ENCODE measurements around the gene PLCL2.

The PLCL2 gene

DNA sequence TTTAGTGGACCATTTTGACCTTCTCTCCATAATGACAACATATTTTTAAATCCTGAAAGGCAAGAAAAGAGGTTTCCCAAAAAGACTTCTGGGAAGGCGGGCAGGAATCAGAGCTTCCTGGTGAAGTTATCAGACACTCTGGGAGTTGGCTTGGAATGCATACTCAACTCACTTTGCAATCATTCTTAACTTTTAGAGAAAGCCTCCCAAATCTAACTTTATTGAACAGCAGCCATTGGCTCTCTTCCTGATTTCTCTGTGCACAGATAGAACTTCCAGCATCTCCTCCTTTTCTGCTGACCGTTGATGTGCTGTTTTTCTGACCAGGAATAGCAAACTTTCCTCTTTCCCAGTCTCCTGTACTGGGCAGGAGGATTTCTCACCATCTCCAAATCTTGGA lies 44.6 kb downstream of the PLCL2 start:
- Histone ChIP-seq H3K36me3 (replicated peaks) (no peaks in the 10 kb centered on the region), H3K27me3 (replicated peaks) (no peaks in the 10 kb centered on the region), H3K4me3 (ENCODE audit: low read depth, low read length) (no peak overlapping the region), H3K27ac (no peak overlapping the region)
- DNase-seq: no peak
- in situ Hi-C loops (cut with HindIII; ENCODE audit: low pct_ligation_motif_present, low sequenced_read_pairs): no loop called here
- no peak for TF ChIP-seq CTCF (IDR thresholded peaks at IDR 0.05; ENCODE audit: low read depth, low read length, missing control alignments)

DNA sequence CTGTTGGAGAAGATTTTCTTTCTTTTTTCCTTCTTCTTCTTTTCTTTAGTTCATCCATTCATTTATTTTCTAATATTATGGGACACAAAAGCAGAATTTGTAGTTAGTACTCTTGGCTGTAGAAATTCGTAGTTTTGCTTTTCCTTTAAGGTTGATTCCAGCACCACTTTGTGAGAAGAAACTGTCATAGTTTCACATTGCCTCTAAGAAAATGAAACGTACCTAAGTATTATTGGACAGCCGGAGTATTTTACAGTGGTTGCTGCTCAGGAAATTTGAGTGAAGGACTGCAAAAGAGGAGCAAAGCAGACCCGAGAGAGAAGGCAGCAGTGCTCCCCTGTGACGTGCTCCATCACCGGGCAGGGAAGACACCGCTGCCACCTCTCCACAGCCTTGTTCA lies 48.1 kb downstream of the PLCL2 start:
- H3K27ac ChIP-seq: no peak overlapping the region
- TF ChIP-seq CTCF (IDR thresholded peaks at IDR 0.05; ENCODE audit: low read depth, low read length, missing control alignments): no peak
- in situ Hi-C loops (cut with HindIII; ENCODE audit: low pct_ligation_motif_present, low sequenced_read_pairs): no loop called here

DNA sequence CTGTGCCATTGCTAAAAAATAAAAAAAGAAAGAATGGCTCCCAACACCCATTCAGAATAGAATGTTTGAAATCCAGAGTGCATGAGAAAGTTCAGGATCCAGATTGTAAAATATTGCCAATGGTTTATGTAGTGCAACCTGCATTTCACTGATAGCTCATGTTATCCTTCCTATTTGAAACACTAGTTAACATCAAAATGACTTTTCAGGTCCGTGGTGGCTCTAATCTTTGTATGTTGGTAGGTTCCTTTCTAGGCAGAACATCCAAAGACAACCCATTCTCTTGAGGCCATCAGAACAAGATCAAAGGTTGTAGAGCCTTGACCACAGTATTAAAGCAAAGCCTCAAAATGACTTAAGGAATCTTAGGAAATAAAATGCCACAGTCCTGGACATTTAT lies 51.0 kb downstream of the PLCL2 start:
- DNase-seq: no peak
- no peak overlapping the region for H3K4me3 ChIP-seq (ENCODE audit: low read depth, low read length)
- in situ Hi-C loops (cut with HindIII; ENCODE audit: low pct_ligation_motif_present, low sequenced_read_pairs): no loop called here
- H3K27ac ChIP-seq: no peak overlapping the region
- H3K36me3 ChIP-seq (replicated peaks): no peaks in the 10 kb centered on the region
- no peaks in the 10 kb centered on the region for H3K27me3 ChIP-seq (replicated peaks)
- no peak for TF ChIP-seq CTCF (IDR thresholded peaks at IDR 0.05; ENCODE audit: low read depth, low read length, missing control alignments)

More for the DNA sequence above, 48.1 kb downstream of the PLCL2 start:
- Histone ChIP-seq H3K36me3 (replicated peaks) (no peaks in the 10 kb centered on the region), H3K27me3 (replicated peaks) (no peaks in the 10 kb centered on the region), H3K4me3 (ENCODE audit: low read depth, low read length) (no peak overlapping the region)
- DNase-seq: no peak

- no peak for DNase-seq
- no peak overlapping the region for H3K27ac ChIP-seq
- no peaks in the 10 kb centered on the region for H3K36me3 ChIP-seq (replicated peaks)
- no peaks in the 10 kb centered on the region for H3K27me3 ChIP-seq (replicated peaks)
- no peak for TF ChIP-seq CTCF (IDR thresholded peaks at IDR 0.05; ENCODE audit: low read depth, low read length, missing control alignments)
- no peak overlapping the region for H3K4me3 ChIP-seq (ENCODE audit: low read depth, low read length)
- in situ Hi-C loops (cut with HindIII; ENCODE audit: low pct_ligation_motif_present, low sequenced_read_pairs): no loop called here
Measured at GRCh38 chr3:16936233-16936632, 51.5 kb downstream of the PLCL2 start.

GRCh38 chr3:16936676-16937230 lies 52.0 kb downstream of the PLCL2 start:
- in situ Hi-C loops (cut with HindIII; ENCODE audit: low pct_ligation_motif_present, low sequenced_read_pairs): no loop called here
- no peak for TF ChIP-seq CTCF (IDR thresholded peaks at IDR 0.05; ENCODE audit: low read depth, low read length, missing control alignments)

DNA sequence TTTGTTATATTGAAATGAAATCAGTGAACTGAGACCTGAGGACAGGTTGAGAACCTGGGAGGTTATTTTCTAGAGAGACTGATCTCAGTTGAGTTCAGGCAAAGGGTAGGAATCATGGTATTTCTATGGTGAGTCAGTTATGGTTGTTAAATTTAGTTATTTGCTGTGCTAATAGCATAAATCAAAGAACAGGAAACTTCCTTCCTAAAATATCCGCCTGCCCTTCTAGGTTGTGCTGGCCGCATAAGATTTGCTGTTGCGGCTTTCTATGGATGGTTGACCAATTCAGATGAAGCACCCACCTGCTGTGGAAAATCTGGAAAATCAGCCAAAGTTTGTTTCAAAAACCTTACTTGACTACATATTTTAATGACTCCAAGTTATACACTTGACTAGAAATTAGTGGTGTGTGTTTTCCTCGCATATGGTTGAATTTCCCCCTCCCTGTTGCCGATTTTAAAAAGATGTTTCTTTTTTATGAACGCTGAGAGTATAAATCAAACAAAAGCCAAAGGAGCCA lies 52.6 kb downstream of the PLCL2 start:
- Histone ChIP-seq H3K36me3 (replicated peaks) (no peaks in the 10 kb centered on the region), H3K27ac (no peak overlapping the region), H3K27me3 (replicated peaks) (no peaks in the 10 kb centered on the region), H3K4me3 (ENCODE audit: low read depth, low read length) (no peak overlapping the region)
- in situ Hi-C loops (cut with HindIII; ENCODE audit: low pct_ligation_motif_present, low sequenced_read_pairs): no loop called here
- no peak for DNase-seq
- TF ChIP-seq CTCF (IDR thresholded peaks at IDR 0.05; ENCODE audit: low read depth, low read length, missing control alignments): no peak

More at GRCh38 chr3:16936676-16937230, 52.0 kb downstream of the PLCL2 start:
- H3K36me3 ChIP-seq (replicated peaks): no peaks in the 10 kb centered on the region
- H3K4me3 ChIP-seq (ENCODE audit: low read depth, low read length): no peak overlapping the region
- H3K27ac ChIP-seq: no peak overlapping the region
- DNase-seq: no peak
- H3K27me3 ChIP-seq (replicated peaks): no peaks in the 10 kb centered on the region

All from brain microvascular endothelial cell (primary cell).